Immature natural killer cell (primary cell): ENCODE measurements around the gene VEGFA. TPM values are rescaled to one million over a fixed set of nuclear protein-coding genes. Genes with fewer than 3 reads are reported as not detected.

Experiments
- DNase-seq, 3 donors: peaks; one replicate each; pipeline ENCODE4 v3.0.0; 2022; ENCODE audit warnings: mixed read lengths in 1 of 3
- H3K27ac Mint-ChIP-seq, 6 donors: one replicate each; pipeline ENCODE4 v1.8.0; 2020; ENCODE audit warnings: mixed read lengths in 6 of 6, mild to moderate bottlenecking in 5 of 6, inconsistent platforms in 4 of 6, moderate library complexity in 3 of 6
- H3K27me3 Mint-ChIP-seq, 3 donors: one replicate each; pipeline ENCODE4 v1.8.0; 2020 to 2021; ENCODE audit warnings: low read depth in 3 of 3, mild to moderate bottlenecking in 3 of 3, mixed read lengths in 3 of 3, moderate library complexity in 3 of 3, inconsistent platforms in 1 of 3
- H3K36me3 Mint-ChIP-seq, 3 donors: one replicate each; pipeline ENCODE4 v1.8.0; 2020; ENCODE audit warnings: mixed read lengths in 3 of 3, inconsistent platforms in 2 of 3, mild to moderate bottlenecking in 2 of 3
- H3K4me1 Mint-ChIP-seq, 2 donors: one replicate each; pipeline ENCODE4 v1.8.0; 2020; ENCODE audit warnings: inconsistent platforms in 2 of 2, mild to moderate bottlenecking in 2 of 2, mixed read lengths in 2 of 2, moderate library complexity in 1 of 2
- H3K4me3 Mint-ChIP-seq, 5 donors: one replicate each; pipeline ENCODE4 v1.8.0; 2020; ENCODE audit warnings: mild to moderate bottlenecking in 5 of 5, mixed read lengths in 5 of 5, inconsistent platforms in 3 of 5, moderate library complexity in 3 of 5
- H3K9me3 Mint-ChIP-seq, 6 donors: one replicate each; pipeline ENCODE4 v1.8.0; 2020; ENCODE audit warnings: mild to moderate bottlenecking in 6 of 6, mixed read lengths in 6 of 6, inconsistent platforms in 4 of 6, moderate library complexity in 3 of 6
- polyA plus RNA-seq, 3 donors: library from polyadenylated mRNA; unstranded; fragments of 300-500 nt; fragmentation: Illumina TruSeq; gene quantifications; one replicate each; pipeline ENCODE4 v1.2.3, GENCODE V29; 2021

The VEGFA gene
- polyA plus RNA-seq, 3 donors from 2014 or later = 0.30 to 2.4 (median 2.1) TPM

- H3K9me3 Mint-ChIP-seq = peaks cover 2 to 13% (median 8%) of the 10 kb centered on the region in 6 donors
- DNase-seq = peak in 1 of 3 donors; percentile 37
- H3K4me3 Mint-ChIP-seq = no peak overlapping the region
- H3K27ac Mint-ChIP-seq = peak overlapping the region in 2 of 6 donors; percentile 58 to 73
- H3K4me1 Mint-ChIP-seq = peaks cover 0 to 17% of the 10 kb centered on the region in 2 donors
- H3K27me3 Mint-ChIP-seq = peaks cover 0 to 3% (median 0%) of the 10 kb centered on the region in 3 donors
- H3K36me3 Mint-ChIP-seq = peaks cover 0 to 5% (median 0%) of the 10 kb centered on the region in 3 donors
Observed at GRCh38 chr6:43733471-43734293, 36.3 kb upstream of the VEGFA start.

GRCh38 chr6:43734294-43734665, 35.7 kb upstream of the VEGFA start:
- Mint-ChIP-seq H3K9me3 (peaks cover 2 to 13% (median 8%) of the 10 kb centered on the region in 6 donors), H3K27ac (peak overlapping the region in 1 of 6 donors; percentile 72), H3K27me3 (peaks cover 0 to 3% (median 0%) of the 10 kb centered on the region in 3 donors), H3K4me3 (no peak overlapping the region), H3K4me1 (peaks cover 0 to 17% of the 10 kb centered on the region in 2 donors), H3K36me3 (peaks cover 0 to 5% (median 0%) of the 10 kb centered on the region in 3 donors)
- DNase-seq = no peak

- Mint-ChIP-seq H3K27ac (peak overlapping the region in 1 of 6 donors; percentile 3), H3K9me3 (peaks cover under 1 to 9% (median 4%) of the 10 kb centered on the region in 6 donors), H3K4me1 (peaks cover 0 to 17% of the 10 kb centered on the region in 2 donors), H3K36me3 (peaks cover 0 to 2% (median 0%) of the 10 kb centered on the region in 3 donors), H3K27me3 (peaks cover 0 to 3% (median 2%) of the 10 kb centered on the region in 3 donors), H3K4me3 (no peak overlapping the region)
- DNase-seq = no peak
Observed at GRCh38 chr6:43735642-43736199, 34.3 kb upstream of the VEGFA start.

GRCh38 chr6:43736211-43736786, 33.7 kb upstream of the VEGFA start:
- Mint-ChIP-seq H3K36me3 (no peaks in the 10 kb centered on the region), H3K27ac (no peak overlapping the region), H3K9me3 (peaks cover 0 to 3% (median under 1%) of the 10 kb centered on the region in 6 donors), H3K27me3 (peaks cover 0 to 3% (median 2%) of the 10 kb centered on the region in 3 donors), H3K4me3 (no peak overlapping the region), H3K4me1 (peaks cover 0 to 17% of the 10 kb centered on the region in 2 donors)
- DNase-seq = no peak

- H3K4me1 Mint-ChIP-seq = peaks cover 0 to 17% of the 10 kb centered on the region in 2 donors
- no peak overlapping the region for H3K4me3 Mint-ChIP-seq
- peaks cover 0 to 3% (median 2%) of the 10 kb centered on the region in 3 donors for H3K27me3 Mint-ChIP-seq
- no peaks in the 10 kb centered on the region for H3K9me3 Mint-ChIP-seq
- H3K36me3 Mint-ChIP-seq = no peaks in the 10 kb centered on the region
- no peak overlapping the region for H3K27ac Mint-ChIP-seq
- no peak for DNase-seq
Observed at GRCh38 chr6:43736844-43737243, 33.2 kb upstream of the VEGFA start.

GRCh38 chr6:43737272-43738081, 32.5 kb upstream of the VEGFA start:
- no peak overlapping the region for H3K27ac Mint-ChIP-seq
- H3K4me1 Mint-ChIP-seq = peaks cover 0 to 17% of the 10 kb centered on the region in 2 donors
- no peak for DNase-seq
- H3K36me3 Mint-ChIP-seq = no peaks in the 10 kb centered on the region
- H3K9me3 Mint-ChIP-seq = no peaks in the 10 kb centered on the region
- no peak overlapping the region for H3K4me3 Mint-ChIP-seq
- H3K27me3 Mint-ChIP-seq = peaks cover 0 to 3% (median 2%) of the 10 kb centered on the region in 3 donors

- H3K27me3 Mint-ChIP-seq = peaks cover 0 to 6% (median 2%) of the 10 kb centered on the region in 3 donors
- H3K36me3 Mint-ChIP-seq = no peaks in the 10 kb centered on the region
- no peaks in the 10 kb centered on the region for H3K9me3 Mint-ChIP-seq
- DNase-seq = no peak
- H3K27ac Mint-ChIP-seq = peak overlapping the region in 1 of 6 donors; percentile 41
- no peak overlapping the region for H3K4me3 Mint-ChIP-seq
- peaks cover 0 to 17% of the 10 kb centered on the region in 2 donors for H3K4me1 Mint-ChIP-seq
Observed at GRCh38 chr6:43738267-43738676, 31.7 kb upstream of the VEGFA start.

- Mint-ChIP-seq H3K27me3 (peaks cover 2 to 6% (median 2%) of the 10 kb centered on the region in 3 donors), H3K9me3 (no peaks in the 10 kb centered on the region), H3K4me1 (peaks cover 0 to 11% of the 10 kb centered on the region in 2 donors), H3K27ac (no peak overlapping the region), H3K4me3 (no peak overlapping the region), H3K36me3 (no peaks in the 10 kb centered on the region)
- DNase-seq = no peak
Observed at GRCh38 chr6:43738877-43739641, 31.0 kb upstream of the VEGFA start.

GRCh38 chr6:43739642-43740091, 30.3 kb upstream of the VEGFA start:
- H3K36me3 Mint-ChIP-seq = no peaks in the 10 kb centered on the region
- no peaks in the 10 kb centered on the region for H3K9me3 Mint-ChIP-seq
- no peak overlapping the region for H3K27ac Mint-ChIP-seq
- H3K27me3 Mint-ChIP-seq = peaks cover 2 to 6% (median 3%) of the 10 kb centered on the region in 3 donors
- no peak overlapping the region for H3K4me3 Mint-ChIP-seq
- DNase-seq = no peak
- H3K4me1 Mint-ChIP-seq = peaks cover 0 to 6% of the 10 kb centered on the region in 2 donors

- H3K9me3 Mint-ChIP-seq = no peaks in the 10 kb centered on the region
- peaks cover 2 to 7% (median 6%) of the 10 kb centered on the region in 3 donors for H3K27me3 Mint-ChIP-seq
- H3K4me1 Mint-ChIP-seq = peaks cover 0 to 2% of the 10 kb centered on the region in 2 donors
- H3K27ac Mint-ChIP-seq = no peak overlapping the region
- no peak overlapping the region for H3K4me3 Mint-ChIP-seq
- no peak for DNase-seq
- H3K36me3 Mint-ChIP-seq = no peaks in the 10 kb centered on the region
Observed at GRCh38 chr6:43740321-43740960, 29.6 kb upstream of the VEGFA start.

GRCh38 chr6:43740961-43741764, 28.8 kb upstream of the VEGFA start:
- Mint-ChIP-seq H3K4me1 (no peaks in the 10 kb centered on the region), H3K36me3 (no peaks in the 10 kb centered on the region), H3K27ac (no peak overlapping the region), H3K27me3 (peaks cover 2 to 7% (median 6%) of the 10 kb centered on the region in 3 donors), H3K9me3 (no peaks in the 10 kb centered on the region), H3K4me3 (no peak overlapping the region)
- no peak for DNase-seq

- Mint-ChIP-seq H3K9me3 (no peaks in the 10 kb centered on the region), H3K4me1 (no peaks in the 10 kb centered on the region), H3K36me3 (no peaks in the 10 kb centered on the region), H3K4me3 (no peak overlapping the region), H3K27me3 (peaks cover 4 to 7% (median 6%) of the 10 kb centered on the region in 3 donors), H3K27ac (no peak overlapping the region)
- no peak for DNase-seq
Observed at GRCh38 chr6:43741829-43742228, 28.2 kb upstream of the VEGFA start.
